Glutamatergic neuron (in vitro differentiated cells): ENCODE results near the gene TEX44. TPM values are rescaled to one million over a fixed set of nuclear protein-coding genes. Genes with fewer than 3 reads are reported as not detected.

Source experiments
- DNase-seq: peaks from one replicate; pipeline ENCODE4 v3.0.0; 2022
- H3K27ac Mint-ChIP-seq: one replicate; pipeline ENCODE4 v1.8.0; 2020; ENCODE audit warnings: mild to moderate bottlenecking, mixed read lengths, inconsistent platforms; ENCODE audit not compliant: unreplicated experiment
- H3K27me3 Mint-ChIP-seq: one replicate; pipeline ENCODE4 v1.8.0; 2020; ENCODE audit warnings: mild to moderate bottlenecking, moderate library complexity, mixed read lengths, inconsistent platforms; ENCODE audit not compliant: unreplicated experiment
- H3K36me3 Mint-ChIP-seq: one replicate; pipeline ENCODE4 v1.8.0; 2020; ENCODE audit warnings: mild to moderate bottlenecking, mixed read lengths, inconsistent platforms; ENCODE audit not compliant: unreplicated experiment
- H3K4me1 Mint-ChIP-seq: one replicate; pipeline ENCODE4 v1.8.0; 2020; ENCODE audit warnings: mild to moderate bottlenecking, low read depth, mixed read lengths, inconsistent platforms; ENCODE audit not compliant: unreplicated experiment
- H3K4me3 Mint-ChIP-seq: one replicate; pipeline ENCODE4 v1.8.0; 2020; ENCODE audit warnings: mild to moderate bottlenecking, mixed read lengths, inconsistent platforms; ENCODE audit not compliant: unreplicated experiment
- H3K9me3 Mint-ChIP-seq: one replicate; pipeline ENCODE4 v1.8.0; 2020; ENCODE audit warnings: mild to moderate bottlenecking, moderate library complexity, mixed read lengths, inconsistent platforms; ENCODE audit not compliant: unreplicated experiment
- total RNA-seq: library from RNA; stranded (reverse); fragmentation: NEBNext Ultra II Directional; extraction: Animal tissue kit (Norgen Biotek cat#: 25700); gene quantifications from one replicate; pipeline ENCODE4 v1.2.1, GENCODE V29; 2021; ENCODE audit not compliant: unreplicated experiment
- TF ChIP-seq, protein P1 (sequence below): fragments of 200-600 bp; sonication (generic); IDR thresholded peaks from one replicate; pipeline ENCODE4 v1.5.0; 2021; ENCODE audit not compliant: partially characterized antibody, unreplicated experiment

Gene TEX44
- total RNA-seq, 1 donor from 2014 or later, result not detected

DNA sequence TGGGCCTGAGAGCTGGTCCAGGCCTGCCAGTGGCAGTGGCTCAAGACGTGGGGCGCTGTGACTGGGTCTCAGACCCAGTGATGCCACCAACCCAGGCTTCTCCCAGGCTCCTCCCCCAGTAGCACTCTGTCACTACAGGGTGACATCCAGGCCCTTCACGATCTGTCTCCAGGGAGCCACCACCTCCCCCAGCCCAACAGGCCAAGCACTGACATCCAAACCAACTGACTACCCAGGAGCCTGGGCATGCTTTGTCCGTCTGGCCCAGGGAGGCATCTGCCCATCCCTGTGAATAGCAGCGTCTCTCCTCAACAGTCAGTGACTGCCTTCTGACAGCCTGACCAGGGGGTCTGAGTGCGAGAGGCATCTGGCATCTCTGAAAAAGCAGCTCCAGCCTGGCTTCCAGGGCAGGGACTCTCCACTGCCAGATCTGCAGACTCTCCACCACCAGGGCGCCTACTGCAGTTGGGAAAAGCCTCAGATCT lies 13.0 kb downstream of the TEX44 start:
- Mint-ChIP-seq H3K4me3 (peak overlapping the region; percentile 53), H3K9me3 (peaks cover 13% of the 10 kb centered on the region)

DNA sequence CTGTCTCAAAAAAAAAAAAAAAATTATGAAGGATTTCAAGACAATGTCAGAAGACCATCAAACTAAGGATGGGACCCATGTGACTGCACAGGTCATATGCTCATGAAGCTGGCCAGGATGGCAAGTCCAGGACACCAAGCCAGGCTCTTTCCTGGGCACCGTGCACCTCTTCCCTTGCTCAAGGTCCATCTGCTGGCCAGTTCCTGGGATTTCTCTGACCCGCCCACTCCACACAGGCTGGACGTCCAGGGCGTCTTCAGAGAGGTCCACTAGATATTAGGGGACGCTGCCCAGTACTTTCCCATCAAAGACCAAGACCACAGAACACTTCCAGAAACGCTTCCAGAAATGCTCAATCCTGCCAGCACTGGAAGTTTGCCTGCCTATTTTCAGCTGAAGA lies 14.3 kb downstream of the TEX44 start:
- Mint-ChIP-seq H3K36me3 (no peaks in the 10 kb centered on the region), H3K27me3 (peaks cover 1% of the 10 kb centered on the region), H3K4me1 (peaks cover 23% of the 10 kb centered on the region), H3K4me3 (no peak overlapping the region), H3K9me3 (peaks cover 15% of the 10 kb centered on the region), H3K27ac (no peak overlapping the region)
- DNase-seq, result no peak
- TF ChIP-seq, protein P1, sequence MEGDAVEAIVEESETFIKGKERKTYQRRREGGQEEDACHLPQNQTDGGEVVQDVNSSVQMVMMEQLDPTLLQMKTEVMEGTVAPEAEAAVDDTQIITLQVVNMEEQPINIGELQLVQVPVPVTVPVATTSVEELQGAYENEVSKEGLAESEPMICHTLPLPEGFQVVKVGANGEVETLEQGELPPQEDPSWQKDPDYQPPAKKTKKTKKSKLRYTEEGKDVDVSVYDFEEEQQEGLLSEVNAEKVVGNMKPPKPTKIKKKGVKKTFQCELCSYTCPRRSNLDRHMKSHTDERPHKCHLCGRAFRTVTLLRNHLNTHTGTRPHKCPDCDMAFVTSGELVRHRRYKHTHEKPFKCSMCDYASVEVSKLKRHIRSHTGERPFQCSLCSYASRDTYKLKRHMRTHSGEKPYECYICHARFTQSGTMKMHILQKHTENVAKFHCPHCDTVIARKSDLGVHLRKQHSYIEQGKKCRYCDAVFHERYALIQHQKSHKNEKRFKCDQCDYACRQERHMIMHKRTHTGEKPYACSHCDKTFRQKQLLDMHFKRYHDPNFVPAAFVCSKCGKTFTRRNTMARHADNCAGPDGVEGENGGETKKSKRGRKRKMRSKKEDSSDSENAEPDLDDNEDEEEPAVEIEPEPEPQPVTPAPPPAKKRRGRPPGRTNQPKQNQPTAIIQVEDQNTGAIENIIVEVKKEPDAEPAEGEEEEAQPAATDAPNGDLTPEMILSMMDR, result no peak

More for the DNA sequence above, 13.0 kb downstream of the TEX44 start:
- no peaks in the 10 kb centered on the region for H3K36me3 Mint-ChIP-seq
- DNase-seq, result peak; percentile 60
- H3K27ac Mint-ChIP-seq, result peak overlapping the region; percentile 98
- TF ChIP-seq, protein P1, result no peak
- peaks cover 1% of the 10 kb centered on the region for H3K27me3 Mint-ChIP-seq
- H3K4me1 Mint-ChIP-seq, result peaks cover 30% of the 10 kb centered on the region

DNA sequence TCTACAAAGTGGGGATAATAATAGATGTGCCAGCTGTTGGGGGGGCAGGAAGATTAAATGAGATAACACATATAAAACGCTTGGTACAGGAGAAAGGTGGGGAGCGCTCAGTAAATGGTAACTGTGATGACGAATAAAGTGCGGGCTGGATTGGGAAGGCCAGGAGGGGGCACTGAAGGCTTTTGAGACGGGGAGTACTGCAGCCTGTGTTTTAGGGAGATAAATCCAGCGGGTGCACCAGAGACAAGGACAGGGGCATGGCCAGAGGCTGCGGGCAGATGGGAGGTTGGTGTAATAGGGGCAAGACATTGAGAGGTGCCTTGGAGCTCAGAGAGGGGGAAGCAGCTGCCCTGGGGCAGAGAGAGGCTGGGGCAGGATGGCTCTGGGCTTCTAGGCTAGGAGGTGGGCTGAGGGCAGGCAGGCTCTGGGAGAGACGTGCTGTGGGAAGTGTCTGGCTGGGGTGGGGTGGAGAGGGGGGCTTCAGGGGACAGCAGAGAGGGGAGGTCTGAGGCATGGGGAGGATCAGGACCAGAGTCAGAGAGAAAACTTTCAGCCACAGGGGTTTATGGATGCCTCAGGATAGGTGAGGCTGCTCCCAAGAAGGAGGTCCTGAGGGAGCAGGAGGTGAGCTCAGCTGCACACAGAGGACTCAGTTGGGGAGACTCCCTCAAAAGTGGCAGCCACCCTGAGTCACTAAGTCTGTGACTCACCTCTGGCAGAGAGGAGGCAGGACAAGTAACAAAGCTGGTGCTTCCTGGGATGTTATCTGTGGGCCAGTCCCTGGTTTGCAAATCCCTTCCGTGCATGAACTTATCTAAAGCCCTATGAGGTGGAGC lies 18.8 kb downstream of the TEX44 start:
- DNase-seq, result peak; percentile 56
- no peak overlapping the region for H3K4me3 Mint-ChIP-seq
- H3K27ac Mint-ChIP-seq, result peak overlapping the region; percentile 70

DNA sequence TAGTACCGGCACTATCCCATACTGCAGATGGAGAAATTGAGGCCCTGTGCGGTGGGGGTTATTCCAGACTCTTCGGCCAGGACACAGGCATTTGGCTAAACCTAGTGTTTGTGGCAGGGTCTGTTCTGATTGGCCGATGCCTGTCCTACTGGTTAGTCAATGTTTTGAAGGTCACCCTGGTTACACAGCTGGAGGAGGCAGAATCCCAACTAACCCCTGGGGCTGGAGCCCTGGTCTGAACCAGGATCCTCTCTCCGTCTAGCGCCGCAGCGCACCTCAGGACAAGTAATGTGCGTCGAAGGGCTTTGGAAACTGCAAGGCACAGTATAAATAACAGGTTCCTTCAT lies 19.4 kb downstream of the TEX44 start:
- TF ChIP-seq, protein P1, result no peak
- H3K36me3 Mint-ChIP-seq, result no peaks in the 10 kb centered on the region
- H3K27me3 Mint-ChIP-seq, result peaks cover 4% of the 10 kb centered on the region
- no peak for DNase-seq
- no peak overlapping the region for H3K4me3 Mint-ChIP-seq
- peak overlapping the region; percentile 38 for H3K27ac Mint-ChIP-seq
- H3K9me3 Mint-ChIP-seq, result peaks cover 2% of the 10 kb centered on the region
- peaks cover 6% of the 10 kb centered on the region for H3K4me1 Mint-ChIP-seq

More for the DNA sequence above, 18.8 kb downstream of the TEX44 start:
- H3K36me3 Mint-ChIP-seq, result no peaks in the 10 kb centered on the region
- peaks cover 4% of the 10 kb centered on the region for H3K27me3 Mint-ChIP-seq
- peaks cover 6% of the 10 kb centered on the region for H3K4me1 Mint-ChIP-seq
- H3K9me3 Mint-ChIP-seq, result peaks cover 2% of the 10 kb centered on the region
- TF ChIP-seq, protein P1, result peak; percentile 11
